RKO (cell line): ENCODE measurements around the gene ACR.
A peak's percentile ranks its signal among the peaks of the same experiment; 100 is the strongest.

Experiments used
- DNase-seq: peaks from one replicate; pipeline ENCODE4 v3.0.0-alpha.2; 2016; ENCODE audit warnings: low spot score

ACR gene

DNA sequence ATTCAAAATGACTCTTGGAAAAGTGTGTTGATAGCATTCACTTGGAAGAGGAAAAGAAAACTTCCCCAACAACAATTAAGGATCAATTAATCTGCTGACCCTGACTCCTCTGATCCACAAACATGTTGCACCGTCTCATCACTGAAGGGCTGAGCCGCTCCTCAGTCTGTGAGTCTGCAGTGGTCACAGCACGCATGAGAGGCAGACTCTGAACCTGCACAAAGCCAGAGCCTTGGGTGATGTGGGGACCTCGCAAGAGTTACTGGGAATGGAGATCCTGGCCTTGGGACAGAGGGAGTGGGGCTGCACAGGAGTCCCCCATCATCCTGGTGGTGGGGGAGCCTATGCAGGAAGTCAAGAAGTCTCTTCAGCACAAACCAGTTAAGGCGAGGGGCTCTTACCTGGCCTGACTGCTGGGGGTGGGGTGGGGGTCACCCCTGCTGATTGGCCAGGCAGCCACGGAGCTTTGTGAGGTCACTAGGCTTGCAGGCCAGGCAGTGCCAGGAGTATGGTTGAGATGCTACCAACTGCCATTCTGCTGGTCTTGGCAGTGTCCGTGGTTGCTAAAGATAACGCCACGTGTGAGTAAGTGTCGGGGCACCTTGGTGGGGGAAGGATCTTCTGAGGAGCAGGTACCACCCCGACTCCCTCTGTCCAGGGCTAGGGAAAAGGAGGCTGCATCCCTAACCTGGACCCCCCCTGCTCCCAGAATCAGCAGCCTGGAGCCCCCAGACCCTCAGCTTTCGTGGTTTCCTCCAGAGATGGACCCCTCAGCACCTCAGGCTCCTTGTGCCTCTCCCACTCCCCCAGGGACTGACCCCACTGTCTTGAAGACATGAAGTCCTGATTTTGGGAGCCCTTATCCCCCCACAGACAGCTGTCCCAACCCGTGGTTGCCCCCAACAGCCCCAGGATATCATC is at the start of gene ACR:
Gene ACR, plus strand, starts transcription at position 477 of the 921 bp plus-strand sequence. Its CDS starts 32 bp downstream, at position 509.
- DNase-seq, result no peak

DNA sequence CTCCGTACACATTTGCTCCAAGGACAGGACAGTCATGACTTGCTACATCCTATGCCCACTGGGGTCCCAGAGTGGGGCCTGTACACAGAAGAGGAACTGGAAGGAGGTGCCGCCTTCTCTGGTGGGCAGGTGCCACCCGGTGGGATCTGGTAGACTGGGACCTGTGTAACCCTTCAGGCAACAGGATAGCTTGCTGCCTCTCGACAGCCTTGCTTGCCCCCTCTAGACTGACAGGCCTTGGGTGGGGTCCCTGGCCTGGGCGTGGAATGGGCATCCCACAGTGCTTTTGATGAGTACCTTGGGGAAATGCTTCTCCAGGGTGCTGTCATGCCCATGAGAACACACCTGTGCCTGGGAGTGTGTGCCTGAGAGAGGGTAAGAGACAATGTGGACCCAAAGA is 49.6 kb upstream of the ACR start:
- DNase-seq, result no peak

DNA sequence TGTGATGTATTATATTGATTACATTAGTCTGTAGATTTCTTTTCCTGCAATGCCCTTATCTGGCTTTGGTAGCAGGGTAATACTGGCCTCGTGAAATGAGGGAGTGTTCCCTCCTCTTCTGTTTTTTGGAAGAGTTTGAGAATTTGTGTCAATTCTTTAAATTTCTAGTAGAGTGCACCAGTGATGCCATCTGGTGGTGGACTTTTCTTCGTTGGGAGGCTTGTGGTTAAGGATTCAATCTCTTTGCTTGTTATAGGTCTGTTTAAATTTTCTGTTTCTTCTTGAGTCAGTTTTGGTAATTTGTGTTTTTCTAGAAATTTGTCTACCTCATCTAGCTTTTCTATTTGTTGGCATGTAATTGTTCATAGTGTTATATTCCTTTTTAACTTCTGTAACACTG is 46.5 kb upstream of the ACR start:
- DNase-seq, result peak; percentile 64

DNA sequence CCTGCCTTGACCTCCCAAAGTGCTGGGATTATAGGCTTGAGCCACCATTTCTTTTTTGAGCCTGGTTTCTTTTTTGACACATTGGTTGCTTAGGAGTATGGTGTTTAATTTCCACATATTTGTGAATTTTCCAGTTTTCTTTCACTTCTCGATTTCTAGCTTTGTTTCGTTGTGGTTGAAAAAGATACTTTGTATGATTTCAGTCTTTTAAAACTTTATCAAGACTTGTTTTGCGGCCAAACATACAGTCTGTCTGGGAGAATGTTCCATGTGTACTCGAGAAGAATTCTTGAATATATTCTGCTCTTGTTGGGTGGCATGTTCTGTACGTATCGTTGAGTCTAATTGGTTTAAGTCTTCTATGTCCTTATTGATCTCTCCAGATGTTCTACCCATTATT is 44.5 kb upstream of the ACR start:
- DNase-seq, result no peak

DNA sequence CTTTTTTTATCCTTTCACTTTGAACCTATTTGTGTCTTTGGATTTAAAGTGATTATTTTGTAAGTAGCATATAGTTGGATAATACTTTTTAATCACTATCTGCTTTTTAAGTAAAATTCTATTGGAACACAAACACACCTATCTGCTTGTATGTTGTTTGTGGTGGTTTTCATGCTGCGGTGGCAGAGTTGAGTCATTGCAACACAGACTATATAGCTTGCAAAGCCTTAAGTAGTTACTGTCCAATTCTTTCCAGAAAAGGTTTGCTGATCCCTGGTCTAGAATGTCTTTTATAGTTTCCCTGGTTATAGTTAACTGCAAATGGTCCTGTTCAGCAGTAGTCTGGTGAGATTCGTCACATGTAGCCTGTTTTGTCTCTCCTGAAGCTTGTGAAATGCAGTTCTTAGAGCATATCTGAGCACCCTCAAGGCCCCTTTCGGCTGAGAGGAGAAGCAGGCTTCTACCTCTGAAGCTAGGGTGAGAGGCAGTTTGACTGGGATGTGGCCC is 43.9 kb upstream of the ACR start:
- no peak for DNase-seq

DNA sequence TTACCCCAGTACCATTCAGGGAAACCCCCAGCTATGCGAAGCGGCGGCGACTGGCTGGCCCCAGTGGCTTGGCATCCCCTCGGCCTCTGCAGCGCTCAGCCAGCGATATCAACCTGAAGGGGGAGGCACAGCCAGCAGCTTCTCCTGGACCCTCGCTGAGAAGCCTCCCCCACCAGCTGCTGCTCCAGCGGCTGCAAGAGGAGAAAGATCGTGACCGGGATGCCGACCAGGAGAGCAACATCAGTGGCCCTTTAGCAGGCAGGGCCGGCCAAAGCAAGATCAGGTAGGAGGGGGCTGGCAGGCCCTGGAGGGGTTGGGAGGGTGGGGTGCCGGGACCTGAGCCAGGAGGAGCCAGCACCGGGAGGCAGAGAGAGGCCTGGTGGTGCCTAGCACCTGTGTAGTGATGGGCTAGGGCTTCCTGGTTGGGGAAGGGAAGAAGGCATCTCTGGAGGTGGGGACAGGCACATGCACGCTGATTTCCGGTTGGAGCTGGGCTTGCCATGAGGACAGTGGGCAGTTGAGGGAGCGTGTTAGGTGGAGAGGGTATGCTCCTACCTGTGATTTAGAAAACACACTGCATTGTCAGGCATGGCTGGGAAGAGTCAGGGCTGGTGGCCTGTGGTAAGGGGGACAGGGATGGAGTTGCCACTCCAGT is 43.1 kb upstream of the ACR start:
- DNase-seq, result no peak

DNA sequence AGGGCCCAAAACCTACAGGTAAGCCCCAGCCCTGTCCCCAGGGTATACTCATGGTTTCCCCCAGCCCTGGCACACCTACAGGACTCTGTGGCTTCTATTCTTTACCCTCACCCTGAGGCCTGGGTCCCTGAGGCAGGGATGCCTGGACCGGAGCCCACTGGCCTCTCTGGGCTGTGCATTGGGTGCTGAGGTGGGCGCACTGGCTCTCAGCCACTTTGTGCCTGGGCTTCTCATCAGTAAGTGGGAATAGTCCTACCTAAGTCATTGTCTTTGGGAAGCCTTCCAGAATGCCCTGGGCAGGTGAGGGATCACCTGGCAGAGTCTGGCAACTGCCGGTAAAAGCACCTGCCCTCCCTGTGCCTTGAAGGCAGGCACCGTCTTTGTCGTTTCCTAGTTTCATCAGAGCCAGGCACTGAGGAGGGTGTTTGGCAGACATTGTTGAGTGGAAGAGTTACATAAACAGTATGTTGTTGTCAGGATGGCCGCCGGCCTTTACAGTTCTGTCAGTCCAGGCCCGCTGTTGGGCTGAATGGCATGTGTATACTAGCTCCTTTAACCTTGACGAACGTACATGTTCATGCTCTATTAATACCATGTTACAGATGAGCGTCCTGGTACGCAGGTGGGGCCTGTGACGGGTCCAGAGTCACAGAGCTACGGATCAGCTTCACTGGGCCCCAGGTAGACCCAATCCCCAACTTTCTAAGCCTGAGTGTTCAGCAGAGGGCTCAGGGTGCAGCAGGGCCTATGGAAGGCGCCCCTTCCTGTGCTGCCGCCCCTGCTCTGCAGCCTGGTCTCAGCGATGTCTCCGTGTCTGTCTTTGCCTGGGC is 42.4 kb upstream of the ACR start:
- no peak for DNase-seq

DNA sequence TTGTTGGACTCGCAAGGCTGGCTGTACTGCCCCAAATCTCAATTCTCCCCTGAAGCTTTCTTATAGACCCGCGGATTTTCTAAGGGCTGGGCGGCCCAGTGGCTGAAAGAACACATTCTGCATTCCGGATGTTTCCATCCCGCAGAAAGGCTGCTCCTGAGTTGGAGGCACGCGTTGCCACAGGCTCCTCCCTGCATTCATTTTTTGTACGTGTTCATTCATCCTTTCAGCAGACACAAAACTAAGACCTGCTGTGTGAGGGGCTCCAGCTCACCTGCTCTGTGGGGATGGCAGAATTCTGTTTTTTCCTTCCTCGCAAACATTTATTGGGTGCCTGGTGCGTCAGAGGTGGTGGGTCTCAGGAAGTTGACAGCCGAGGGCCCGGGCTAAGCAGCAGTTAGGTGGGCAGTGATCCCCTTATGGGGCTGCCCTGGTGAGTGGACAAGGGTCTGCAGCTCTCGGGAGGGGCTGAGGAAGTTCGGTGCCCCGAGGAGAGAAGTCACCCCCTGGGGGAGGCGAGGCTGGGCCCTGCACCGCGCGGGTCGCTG is 41.7 kb upstream of the ACR start:
- DNase-seq, result no peak

DNA sequence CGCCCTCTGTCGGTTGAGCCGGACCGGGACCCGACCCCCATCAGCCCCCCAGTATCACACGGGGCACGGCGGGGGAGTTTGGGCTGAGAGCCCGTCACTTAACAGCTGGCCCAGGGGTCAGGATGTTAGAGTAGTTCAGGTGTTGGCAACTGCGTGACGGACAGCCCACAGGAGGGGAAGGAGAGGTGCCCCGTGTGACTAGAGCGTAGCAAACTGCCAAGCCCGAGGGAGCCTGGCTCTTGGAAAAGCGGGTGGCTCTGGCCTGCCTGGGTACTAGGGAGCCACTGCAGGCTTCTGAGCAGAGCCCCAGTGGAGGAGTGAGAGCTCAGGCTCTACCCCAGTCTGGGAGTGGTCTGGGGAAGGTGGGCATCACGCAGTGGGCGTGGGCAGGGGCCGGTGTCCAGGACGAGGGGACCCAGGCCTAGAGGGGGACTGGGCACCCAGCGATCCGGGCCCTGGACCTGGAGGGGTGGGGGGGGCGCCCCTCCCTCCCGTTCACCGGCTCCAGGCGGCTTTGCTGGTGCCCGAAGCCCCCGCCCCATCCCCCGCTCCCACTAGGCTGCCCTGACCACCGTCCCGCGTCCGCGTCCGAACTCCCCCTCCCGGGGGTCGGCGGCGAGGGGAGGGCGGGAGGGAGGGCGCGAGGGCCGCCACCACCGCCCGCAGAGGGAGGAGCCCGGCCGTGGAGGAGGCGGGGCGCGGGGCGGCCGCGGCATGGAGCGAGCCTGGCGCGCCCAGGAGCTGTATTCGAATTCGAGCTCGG is 41.0 kb upstream of the ACR start:
- no peak for DNase-seq

DNA sequence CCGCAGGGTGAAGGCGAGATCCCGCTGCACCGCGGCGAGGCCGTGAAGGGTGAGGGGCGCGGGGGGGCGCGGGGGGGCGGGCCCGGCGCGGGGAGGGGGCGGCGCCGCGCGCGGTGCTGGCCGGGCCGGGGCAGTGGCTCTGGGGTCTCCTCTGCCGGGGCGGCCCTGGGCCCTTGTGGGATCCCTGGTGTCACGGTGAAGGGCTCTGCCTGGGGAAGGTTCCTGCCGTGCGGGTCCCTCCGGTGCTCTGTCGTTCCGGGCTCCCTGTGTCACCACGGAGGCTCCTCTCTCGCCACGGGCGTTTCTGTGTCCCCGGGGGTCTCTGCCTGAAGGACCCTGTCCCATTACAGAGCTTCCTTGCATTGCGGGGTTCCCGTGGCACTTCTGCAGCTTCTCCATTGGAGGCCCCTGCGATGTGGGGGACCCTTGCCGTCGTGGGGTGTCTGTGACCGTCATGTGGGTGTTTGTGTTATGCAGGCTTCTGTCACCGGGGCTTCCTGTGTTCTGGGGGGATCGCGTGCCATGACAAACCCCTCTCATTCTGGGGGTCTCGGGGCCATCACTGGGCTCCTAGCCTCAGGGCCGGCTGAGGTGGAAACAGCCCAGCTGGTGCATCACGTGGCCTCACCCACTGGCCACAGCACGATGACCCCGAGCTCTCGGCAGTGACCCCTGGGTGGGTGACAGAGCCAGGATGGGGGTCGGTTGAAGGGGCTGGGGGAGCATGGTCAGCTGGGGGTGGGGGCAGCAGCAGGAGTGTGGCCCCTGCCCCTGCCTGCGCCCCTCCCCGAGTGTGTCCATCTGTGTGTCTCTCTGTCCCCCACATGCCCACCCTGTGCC is 40.1 kb upstream of the ACR start:
- DNase-seq, result peak; percentile 21

DNA sequence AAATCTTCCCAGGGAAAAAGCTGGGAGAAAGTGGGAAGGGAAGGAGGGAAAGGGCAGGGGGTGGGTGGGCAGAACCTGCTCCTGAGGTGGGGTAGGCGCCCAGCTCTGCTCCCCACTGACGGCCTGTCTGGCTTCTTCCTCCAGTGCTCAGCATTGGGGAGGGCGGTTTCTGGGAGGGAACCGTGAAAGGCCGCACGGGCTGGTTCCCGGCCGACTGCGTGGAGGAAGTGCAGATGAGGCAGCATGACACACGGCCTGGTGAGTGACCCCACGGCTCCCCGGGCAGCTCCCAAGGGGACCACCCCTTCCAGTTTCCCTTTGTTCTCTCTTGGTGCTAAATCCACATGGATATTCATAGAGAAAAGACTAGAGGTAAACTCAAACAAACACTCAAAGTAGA is 39.5 kb upstream of the ACR start:
- DNase-seq, result no peak

DNA sequence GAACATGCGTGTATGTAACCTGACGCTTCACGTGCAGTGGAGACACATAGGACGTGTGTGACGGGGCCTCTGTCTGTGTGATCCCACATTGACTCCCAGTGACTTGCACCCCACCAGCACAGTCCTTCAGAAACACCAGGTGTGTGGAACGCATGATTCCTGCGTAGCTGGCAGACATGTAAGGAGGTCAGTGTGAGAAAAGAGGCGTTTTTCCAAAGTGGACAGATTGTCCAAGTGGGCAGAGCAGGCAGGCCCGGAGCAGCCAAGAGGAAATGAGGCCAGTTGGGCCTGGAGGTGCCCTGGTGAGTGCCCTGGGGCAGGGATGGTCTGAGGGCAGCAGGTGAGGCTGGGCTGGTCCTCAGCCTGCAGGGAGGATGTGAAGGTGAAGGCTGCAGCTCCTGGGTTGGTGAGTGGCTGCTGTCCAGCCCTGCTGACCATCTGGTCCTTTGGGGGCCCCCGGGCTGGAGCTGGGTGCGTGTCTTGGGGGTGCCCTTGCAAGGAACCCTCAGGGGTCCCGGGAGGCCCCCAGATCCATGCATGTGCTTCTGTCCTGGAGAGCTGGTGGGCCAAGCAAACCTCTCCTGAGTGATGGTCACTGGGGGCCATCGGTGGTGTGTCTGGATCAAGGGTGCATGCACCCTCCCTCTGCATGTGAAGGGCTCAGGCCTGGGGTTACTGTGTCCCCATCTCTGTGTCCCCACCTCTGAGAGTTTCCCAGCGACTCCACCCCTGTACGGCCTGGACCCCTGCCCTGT is 38.8 kb upstream of the ACR start:
- DNase-seq, result no peak

DNA sequence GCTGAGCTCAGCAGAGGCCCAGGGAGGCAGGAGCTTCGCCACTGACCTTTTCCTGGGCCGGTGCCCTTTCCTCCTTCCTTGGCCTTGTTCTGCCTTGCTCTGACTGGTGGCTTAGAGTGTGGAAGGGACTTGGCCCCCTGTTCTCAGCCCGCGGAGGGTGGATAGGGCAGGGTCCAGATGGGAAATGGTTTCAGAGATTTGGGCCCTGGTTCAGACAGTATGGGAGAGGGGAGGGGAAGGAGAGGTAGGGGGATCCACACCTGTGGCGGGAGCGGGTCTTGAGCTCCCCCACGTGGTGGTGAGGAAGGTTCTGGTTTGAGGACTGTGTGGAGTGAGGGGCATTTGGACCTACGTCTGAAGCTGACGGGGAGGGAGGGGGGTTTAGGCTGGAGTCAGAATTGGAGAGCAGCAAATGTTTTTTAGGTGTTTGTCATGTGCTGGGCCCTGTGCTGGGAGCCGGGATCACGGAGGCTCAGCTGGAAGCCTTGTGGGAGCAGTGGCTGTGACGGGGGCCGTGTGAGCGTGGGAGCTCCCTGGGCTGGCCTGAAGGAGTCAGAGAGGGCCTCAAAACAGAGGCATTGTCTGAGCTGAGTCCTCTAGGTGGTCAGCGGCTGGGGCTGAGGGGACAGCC is 38.1 kb upstream of the ACR start:
- DNase-seq, result no peak

DNA sequence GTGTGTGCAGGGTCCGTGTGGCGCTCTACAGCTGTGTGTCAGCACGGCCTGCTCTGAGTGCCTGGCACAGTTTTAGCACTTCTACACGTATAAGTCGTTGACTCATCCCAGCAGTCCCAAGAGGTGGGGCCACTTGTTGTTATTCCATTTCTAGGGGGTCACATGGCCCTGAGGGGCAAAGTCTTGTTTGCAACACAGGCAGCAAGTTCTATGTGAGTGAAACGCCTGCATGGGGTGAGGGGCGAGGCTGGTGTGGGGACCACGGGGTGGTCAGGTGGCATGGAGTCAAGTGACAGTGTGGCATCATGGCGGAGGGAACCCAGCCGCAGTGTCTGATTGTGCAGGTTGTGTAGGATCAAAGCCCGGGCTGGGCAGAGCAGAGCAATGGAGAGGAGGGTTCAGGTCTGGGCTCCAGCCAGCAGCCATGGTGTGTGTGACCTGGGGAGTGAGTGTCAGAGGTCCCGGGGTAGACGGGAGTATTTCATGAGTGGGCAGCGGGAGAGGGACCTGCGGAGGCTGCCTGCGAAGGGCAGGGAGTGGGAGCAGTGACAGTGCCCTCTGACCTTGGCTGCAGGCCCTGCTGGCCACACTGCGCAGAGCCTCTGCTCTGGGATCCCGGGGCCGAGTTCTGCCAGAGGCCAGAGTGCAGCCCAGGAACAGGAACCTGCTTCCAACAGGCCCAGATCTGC is 37.5 kb upstream of the ACR start:
- DNase-seq, result no peak

DNA sequence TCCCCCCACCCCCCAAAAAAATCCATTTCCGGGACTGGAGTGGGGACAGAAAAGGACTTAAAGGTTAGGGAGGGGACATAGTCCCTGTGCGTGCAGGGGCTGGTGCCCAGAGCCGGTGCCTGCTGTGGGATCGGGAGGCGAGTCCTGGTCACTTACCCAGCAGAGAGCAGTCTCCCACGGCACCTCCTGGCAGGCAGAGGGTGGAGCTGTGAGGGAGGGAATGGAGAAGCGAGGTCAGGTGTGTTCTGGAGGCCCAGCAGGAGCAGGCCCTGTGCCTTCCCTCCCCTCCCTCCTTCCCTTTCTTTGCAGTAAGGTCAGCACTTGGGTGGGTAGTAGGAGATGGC is 37.0 kb upstream of the ACR start:
- DNase-seq, result no peak

DNA sequence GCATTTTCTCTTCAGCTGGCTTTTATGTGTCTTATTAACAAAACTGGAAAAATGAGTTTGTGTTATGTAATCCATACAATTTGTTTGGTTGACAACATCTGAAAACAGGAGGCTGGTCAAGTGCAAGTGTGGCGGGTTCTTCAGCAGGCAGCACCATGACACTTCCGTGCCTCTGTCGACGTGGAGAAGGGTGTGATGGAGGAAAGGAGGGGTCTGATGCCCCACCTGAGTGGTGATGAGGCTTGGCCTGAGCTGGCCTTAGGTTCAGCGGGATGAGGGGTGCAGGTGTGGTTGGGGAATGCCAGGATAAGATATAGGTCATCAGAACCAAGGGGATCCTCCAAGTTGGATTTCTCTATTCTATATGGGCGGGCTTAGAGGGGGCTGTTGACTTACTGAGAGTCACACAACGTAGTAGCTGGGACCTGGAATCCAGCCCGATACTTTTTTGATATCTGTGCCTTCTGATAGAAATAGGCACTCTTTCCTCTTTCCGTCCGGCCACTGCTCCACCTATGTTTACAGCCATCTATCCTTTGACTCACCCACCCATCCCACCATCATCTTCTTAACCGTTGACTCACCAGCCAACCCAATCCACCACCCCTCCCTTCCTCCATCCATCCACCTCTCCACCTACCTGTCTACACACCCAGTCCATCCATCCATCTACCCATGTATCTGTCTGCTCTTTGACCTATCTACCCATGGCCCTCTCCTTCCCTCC is 36.4 kb upstream of the ACR start:
- no peak for DNase-seq

DNA sequence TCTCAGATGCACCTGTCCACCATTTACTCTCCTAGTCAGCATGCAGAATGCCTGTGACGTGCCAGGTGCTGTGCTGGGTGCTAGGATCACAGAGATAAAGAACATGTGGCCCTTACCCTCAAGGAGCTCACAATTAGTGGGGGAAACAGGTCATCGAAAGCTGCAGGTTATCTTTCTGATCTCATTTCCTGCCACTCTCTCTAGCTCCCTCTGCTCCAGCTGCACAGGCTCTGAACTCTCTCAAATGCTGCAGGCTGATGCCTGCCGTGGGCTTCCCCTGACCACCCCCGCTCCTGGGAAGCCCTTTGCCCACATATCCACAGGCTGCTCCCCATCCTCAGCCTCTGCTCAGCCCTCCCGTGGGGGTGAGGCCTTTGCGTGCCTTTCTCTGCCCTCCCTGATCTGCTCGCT is 35.7 kb upstream of the ACR start:
- no peak for DNase-seq
